Measurements from ENCODE around the gene SCNN1A.

The SCNN1A gene

GRCh38 chr12:6315704-6316597 lies 59.4 kb downstream of the SCNN1A start:
- FAIRE-seq, result no peak

- FAIRE-seq, result no peak
Observed at GRCh38 chr12:6315184-6315583, 60.2 kb downstream of the SCNN1A start.

- no peak for FAIRE-seq
Observed at GRCh38 chr12:6314776-6315175, 60.6 kb downstream of the SCNN1A start.

DNA sequence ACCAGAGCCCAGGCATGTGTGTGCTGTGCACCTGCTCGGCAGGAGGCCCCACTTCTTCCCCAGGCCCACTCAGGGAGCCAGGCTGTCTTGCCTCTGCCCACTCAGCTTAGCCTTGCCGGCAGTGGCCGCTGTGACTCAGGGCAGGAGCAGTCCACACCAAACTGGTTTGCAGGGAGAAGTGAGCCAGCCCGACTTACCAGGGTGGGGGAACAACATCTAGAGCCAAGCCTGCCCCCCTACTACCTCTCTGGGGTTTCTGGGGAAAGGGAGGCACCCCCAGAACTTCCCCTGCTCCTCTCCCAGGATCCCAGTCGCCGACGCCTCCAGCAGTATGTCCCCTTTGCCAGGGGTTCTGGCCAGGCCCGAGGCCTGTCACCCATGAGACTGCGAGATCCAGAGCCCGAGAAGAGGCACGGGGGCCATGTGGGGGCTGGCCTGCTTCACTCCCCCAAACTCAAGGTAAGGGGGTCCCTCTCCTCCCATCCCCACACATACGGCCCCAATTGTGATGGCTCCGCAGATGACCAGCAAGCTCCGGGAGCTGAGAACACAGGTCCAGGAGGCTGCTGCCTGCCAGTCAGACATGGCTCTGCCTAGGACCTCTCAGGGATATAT lies 61.9 kb downstream of the SCNN1A start:
- FAIRE-seq, result no peak

DNA sequence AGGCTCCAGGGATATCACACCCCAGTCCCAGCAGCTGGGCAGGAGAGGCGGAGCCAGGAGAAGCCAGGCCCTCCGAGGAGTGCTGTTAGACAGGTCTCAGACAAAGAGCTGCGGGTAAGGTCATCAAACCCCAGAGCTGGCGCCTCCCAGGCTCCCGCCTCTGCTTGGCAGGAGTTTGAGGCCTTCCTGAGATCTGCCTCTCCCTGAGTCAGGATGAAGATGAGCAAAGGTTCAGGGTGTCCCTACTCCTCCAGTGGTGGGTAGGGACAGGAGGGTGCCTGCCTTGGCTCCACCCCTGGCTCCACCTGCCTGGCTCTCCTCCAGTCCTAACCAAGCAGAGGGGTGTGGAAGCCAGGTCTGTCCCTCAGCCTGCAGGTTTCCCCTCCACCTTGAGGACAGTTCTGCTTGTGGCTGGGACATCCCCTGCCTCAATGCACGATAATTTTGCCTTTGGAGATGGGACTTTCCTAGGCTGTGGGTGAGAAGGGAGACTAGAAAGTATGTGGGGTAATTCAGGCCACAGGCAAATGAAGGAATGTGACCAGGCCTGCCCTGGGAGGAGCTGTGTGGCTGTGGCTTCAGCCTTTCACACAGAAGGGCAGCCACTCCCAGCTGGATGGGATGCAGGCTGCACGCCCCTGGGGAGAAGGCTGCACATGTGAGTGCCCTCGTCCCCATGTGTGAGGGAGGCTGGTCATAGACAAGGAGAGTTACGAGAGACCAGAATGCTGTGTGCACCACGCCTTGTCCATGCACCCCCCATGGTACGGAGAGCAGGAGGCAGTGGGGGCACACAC lies 62.6 kb downstream of the SCNN1A start:
- FAIRE-seq, result no peak

DNA sequence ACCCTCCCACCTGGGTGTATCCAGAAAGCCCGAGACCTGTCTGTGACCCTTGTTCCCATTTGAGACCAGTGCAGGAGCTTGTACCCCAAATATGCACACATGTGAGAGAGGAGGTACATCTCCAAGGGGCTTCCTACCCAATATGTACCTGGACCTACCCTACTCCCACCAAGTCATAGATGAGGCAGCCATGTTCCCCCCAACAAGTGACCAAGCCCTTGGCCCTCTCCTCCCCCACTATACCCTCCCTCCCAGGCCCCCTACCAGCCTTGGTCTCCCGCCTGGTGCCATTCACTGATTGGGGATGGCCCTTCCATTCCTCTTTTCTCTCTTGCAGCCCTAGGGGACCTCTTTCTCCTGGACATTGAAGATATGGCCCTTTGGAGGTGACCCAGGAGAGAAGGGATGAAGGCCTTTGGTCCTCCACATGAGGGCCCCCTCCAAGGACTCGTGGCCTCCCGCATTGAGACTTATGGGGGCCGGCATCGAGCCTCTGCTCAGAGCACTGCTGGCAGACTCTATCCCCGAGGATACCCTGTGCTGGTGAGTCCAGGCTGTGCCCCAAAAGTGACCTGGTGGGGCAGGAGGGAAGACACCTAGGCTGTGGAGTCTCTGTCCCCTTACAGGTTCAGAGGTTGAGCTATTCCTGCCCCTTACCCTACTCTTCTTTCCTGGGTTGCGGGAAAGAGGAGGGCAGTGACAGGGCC lies 63.4 kb downstream of the SCNN1A start:
- FAIRE-seq, result no peak

GRCh38 chr12:6310771-6311610 lies 64.4 kb downstream of the SCNN1A start:
- FAIRE-seq, result no peak

DNA sequence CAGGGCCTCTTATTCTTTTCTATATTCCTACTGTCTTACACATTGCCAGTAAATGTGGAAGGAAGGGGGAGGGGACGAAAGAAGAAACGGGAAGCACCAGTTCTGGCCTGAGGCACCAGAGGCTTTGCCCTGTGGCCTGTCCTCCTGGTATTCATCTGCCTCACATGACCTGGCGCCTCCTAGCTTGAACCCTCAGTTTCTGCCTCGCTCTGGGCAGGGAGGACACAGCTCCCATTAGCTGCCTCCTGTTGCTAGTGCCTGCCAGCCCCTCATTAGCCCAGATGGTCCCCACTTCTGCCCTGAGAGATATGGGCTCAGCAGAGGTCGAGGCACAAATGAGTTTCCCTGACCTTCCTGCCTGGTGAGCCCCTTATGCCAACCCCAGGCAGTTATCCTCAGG lies 67.8 kb downstream of the SCNN1A start:
- no peak for FAIRE-seq

GRCh38 chr12:6306599-6307220 lies 68.7 kb downstream of the SCNN1A start:
- no peak for FAIRE-seq

DNA sequence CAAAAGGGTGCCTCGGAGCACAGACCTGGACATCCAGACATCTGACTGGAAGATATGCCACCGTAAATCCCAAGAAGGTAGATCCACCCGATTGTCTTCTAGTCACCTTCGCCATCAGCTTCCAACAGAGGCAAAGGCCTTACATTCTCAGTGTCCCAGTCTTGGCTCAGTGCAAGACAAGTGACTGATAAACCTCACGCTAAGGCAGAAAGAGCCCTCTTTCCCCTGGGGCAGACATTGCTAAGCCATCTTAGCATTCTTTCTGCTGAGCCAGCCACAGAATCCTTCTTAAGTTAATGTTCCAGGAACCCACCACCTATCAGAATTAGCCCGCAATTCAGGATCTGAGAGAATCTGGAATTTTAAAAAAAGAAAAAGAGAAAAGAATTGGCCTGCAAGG lies 69.2 kb downstream of the SCNN1A start:
- no peak for FAIRE-seq

DNA sequence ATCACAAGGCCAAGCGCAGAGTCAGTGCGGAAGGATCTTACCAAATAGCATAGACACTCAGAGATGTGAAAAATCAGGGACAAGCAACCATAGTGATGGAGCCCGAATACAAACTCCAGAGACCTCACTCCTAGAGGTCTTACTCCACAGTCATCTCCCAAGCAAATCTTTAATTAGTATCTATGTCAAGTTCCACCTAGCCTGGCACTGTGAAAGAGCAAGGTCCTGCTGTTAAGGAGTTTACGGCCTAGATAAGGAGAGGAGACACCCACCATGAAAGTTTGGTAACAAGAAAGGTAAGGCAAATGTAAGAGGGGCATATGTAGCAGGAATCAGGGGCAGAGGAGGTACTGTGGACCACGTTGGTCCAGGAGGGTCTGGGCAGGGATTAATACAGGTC lies 72.3 kb downstream of the SCNN1A start:
- FAIRE-seq, result no peak

DNA sequence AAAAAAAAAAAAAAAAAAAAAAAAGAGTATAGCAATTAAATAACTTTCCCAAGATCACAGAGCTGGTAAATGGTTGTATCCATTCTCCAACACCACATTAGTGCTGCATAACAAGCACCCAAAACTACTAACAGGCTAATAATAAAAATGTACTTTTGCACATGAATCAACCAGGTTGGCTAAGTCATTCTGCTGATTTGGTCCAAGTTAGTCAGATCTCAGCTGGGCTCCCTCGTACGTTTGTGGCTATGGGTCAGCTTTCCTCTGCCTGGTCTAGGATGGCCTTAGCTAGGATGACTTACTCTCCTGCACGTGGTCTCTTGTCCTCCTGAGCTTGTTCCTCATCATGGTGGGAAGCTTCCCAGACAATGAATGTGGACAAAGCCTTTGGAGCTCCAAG lies 72.7 kb downstream of the SCNN1A start:
- no peak for FAIRE-seq

DNA sequence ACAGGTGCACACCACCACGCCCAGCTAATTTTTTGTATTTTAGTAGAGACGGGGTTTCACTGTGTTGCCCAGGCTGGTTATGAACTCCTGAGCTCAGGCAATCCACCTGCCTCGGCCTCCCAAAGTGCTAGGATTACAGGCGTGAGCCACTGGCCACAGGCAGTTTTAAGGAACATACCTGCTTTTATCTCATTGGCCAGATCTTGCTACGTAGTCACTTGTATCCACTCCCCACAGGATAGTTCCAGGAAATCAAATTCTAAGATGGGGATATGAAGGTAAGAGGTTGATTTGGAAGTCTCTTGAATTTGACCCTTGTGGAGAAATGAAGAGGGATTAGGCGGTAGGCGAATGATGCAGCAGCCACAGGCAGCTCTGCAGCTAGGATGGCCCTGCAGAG lies 73.6 kb downstream of the SCNN1A start:
- no peak for FAIRE-seq

DNA sequence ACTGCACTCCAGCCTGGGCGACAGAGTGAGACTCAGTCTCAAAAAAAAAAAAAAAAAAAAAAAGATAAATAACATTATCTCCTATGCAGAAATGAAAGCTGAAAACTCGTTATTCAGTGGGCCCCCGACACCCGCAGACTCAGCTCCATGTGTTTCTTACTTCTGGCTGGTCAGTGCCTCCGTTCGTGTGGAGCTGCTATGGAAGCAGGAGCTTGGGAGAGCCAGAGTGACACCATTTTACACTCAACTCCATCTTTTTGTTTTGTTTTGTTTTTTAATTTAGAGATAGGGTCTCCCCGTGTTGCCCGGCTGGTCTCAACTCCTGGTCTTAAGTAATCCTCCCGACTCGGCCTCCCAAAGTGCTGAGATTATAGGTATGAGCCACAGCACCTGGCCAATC lies 78.2 kb downstream of the SCNN1A start:
- no peak for FAIRE-seq

All from A204.1 (cell line).